H1 (cell line): ENCODE measurements around the gene LILRB1. TPM values are rescaled to one million over a fixed set of nuclear protein-coding genes. Genes with fewer than 3 reads are reported as not detected.

ENCODE experiments used
- CTCF ChIA-PET: fragments of 300-600 bp; sonication (Branson Sonifier 250); formaldehyde crosslinking; loops from one replicate; lab custom pipeline; 2021; ENCODE audit not compliant: partially characterized antibody; lab: Charles Lee
- POLR2A ChIA-PET: fragments of 300-600 bp; sonication (Branson Sonifier 250); formaldehyde crosslinking; loops from one replicate; lab custom pipeline; 2021; ENCODE audit warnings: inconsistent platforms; ENCODE audit not compliant: partially characterized antibody; lab: Charles Lee
- DNase-seq, 2 experiments: peaks; one replicate each; pipeline versions ENCODE4 v3.0.0 to v3.0.0-alpha.2; 2010 to 2022; ENCODE audit warnings: low spot score in 2 of 2, low read depth in 1 of 2, mixed read lengths in 1 of 2
- FAIRE-seq: peaks from 2 replicates; lab custom pipeline; 2011; peaks lifted over from hg19 to GRCh38; lab: Jason Lieb, UNC
- H2AFZ ChIP-seq: 2 replicates; pipeline ENCODE4 v1.8.1; 2012; ENCODE audit warnings: low read length, inconsistent platforms
- H2AK5ac ChIP-seq: 2 replicates; pipeline ENCODE4 v1.6.1; 2013; ENCODE audit warnings: low read depth, low read length
- H2BK120ac ChIP-seq: replicated peaks from 2 replicates; pipeline ENCODE3; 2013; ENCODE audit warnings: low read depth, low read length, inconsistent platforms
- H2BK12ac ChIP-seq: 2 replicates; pipeline ENCODE4 v1.6.1; 2013; ENCODE audit warnings: low read depth, low read length
- H2BK15ac ChIP-seq: 2 replicates; pipeline ENCODE4 v1.6.1; 2013; ENCODE audit warnings: low read length
- H2BK20ac ChIP-seq: 2 replicates; pipeline ENCODE4 v1.6.1; 2013; ENCODE audit warnings: low read length
- H2BK5ac ChIP-seq: 2 replicates; pipeline ENCODE4 v1.6.1; 2013; ENCODE audit warnings: low read depth, low read length
- H3K14ac ChIP-seq: 2 replicates; pipeline ENCODE4 v1.6.1; 2013; ENCODE audit warnings: inconsistent platforms; ENCODE audit not compliant: insufficient read length
- H3K18ac ChIP-seq: 2 replicates; pipeline ENCODE4 v1.6.1; 2013; ENCODE audit warnings: low read length; ENCODE audit errors: extremely low read depth
- H3K23ac ChIP-seq: 2 replicates; pipeline ENCODE4 v1.6.1; 2013; ENCODE audit warnings: inconsistent platforms; ENCODE audit not compliant: insufficient read length
- H3K23me2 ChIP-seq: 2 replicates; pipeline ENCODE4 v1.6.1; 2013; ENCODE audit warnings: low read depth, low read length
- H3K27ac ChIP-seq: 2 replicates; pipeline ENCODE4 v1.6.1; 2011; ENCODE audit warnings: low read depth, low read length, inconsistent platforms
- H3K27me3 ChIP-seq, 4 experiments: replicated peaks in 1 of 4; 1 replicate in 1 of 4; 2 replicates in 3 of 4; pipeline versions ENCODE4 v1.6.1 to v1.8.1; 2011 to 2013; ENCODE audit warnings: low read length in 3 of 4, mild to moderate bottlenecking in 3 of 4, inconsistent platforms in 2 of 4, mixed read lengths in 2 of 4, moderate library complexity in 1 of 4; ENCODE audit not compliant: control insufficient read depth in 3 of 4, insufficient read depth in 3 of 4; ENCODE audit errors: extremely low read depth in 1 of 4
- H3K36me3 ChIP-seq, 4 experiments: 2 replicates each; pipeline versions ENCODE4 v1.6.1 to v1.8.1; 2011 to 2013; ENCODE audit warnings: mild to moderate bottlenecking in 4 of 4, low read length in 3 of 4, moderate library complexity in 2 of 4, control low read depth in 1 of 4, inconsistent platforms in 1 of 4; ENCODE audit not compliant: insufficient read depth in 4 of 4, control insufficient read depth in 2 of 4
- H3K4ac ChIP-seq: replicated peaks from 2 replicates; pipeline ENCODE3; 2013; ENCODE audit warnings: low read length, low read depth, mixed read lengths, inconsistent platforms; ENCODE audit not compliant: insufficient read length
- H3K4me1 ChIP-seq, 4 experiments: replicated peaks in 1 of 4; 1 replicate in 1 of 4; 2 replicates in 3 of 4; pipeline versions ENCODE4 v1.6.1 to v1.8.1; 2011 to 2013; ENCODE audit warnings: low read length in 3 of 4, inconsistent platforms in 2 of 4, mixed read lengths in 1 of 4; ENCODE audit not compliant: insufficient read depth in 4 of 4, control insufficient read depth in 3 of 4
- H3K4me2 ChIP-seq, 2 experiments: 2 replicates each; pipeline versions ENCODE4 v1.6.1 to v1.8.1; 2011 to 2013; ENCODE audit warnings: low read depth in 2 of 2, low read length in 2 of 2, control low read depth in 1 of 2, inconsistent platforms in 1 of 2, mild to moderate bottlenecking in 1 of 2; ENCODE audit not compliant: insufficient read depth in 1 of 2
- H3K4me3 ChIP-seq, 4 experiments: fragments of 200-600, 300-600 bp in 1 of 4; sonication (generic), shearing (Covaris generic), sonication (Bioruptor Twin) in 1 of 4; 2 replicates each; pipeline versions ENCODE4 v1.5.1 to v1.8.1; 2011 to 2016; ENCODE audit warnings: low read length in 4 of 4, low read depth in 3 of 4, control low read depth in 2 of 4, inconsistent platforms in 2 of 4, mild to moderate bottlenecking in 2 of 4, mixed read lengths in 1 of 4, moderate library complexity in 1 of 4; ENCODE audit not compliant: insufficient read depth in 2 of 4; ENCODE audit errors: extremely low read depth in 1 of 4
- H3K56ac ChIP-seq: replicated peaks from 2 replicates; pipeline ENCODE3; 2013; ENCODE audit warnings: low read depth, mild to moderate bottlenecking, mixed read lengths, low read length, inconsistent platforms; ENCODE audit not compliant: insufficient read length
- H3K79me1 ChIP-seq: 2 replicates; pipeline ENCODE4 v1.6.1; 2013; ENCODE audit warnings: low read depth, low read length, control low read depth
- H3K79me2 ChIP-seq, 2 experiments: 2 replicates each; pipeline versions ENCODE4 v1.6.1 to v1.8.1; 2012 to 2013; ENCODE audit warnings: low read length in 2 of 2, mild to moderate bottlenecking in 2 of 2, inconsistent platforms in 1 of 2; ENCODE audit not compliant: insufficient read depth in 2 of 2, control insufficient read depth in 1 of 2
- H3K9ac ChIP-seq, 4 experiments: replicated peaks in 1 of 4; 1 replicate in 1 of 4; 2 replicates in 3 of 4; pipeline versions ENCODE4 v1.6.1 to v1.8.1; 2011 to 2013; ENCODE audit warnings: low read depth in 3 of 4, low read length in 3 of 4, control low read depth in 2 of 4, mild to moderate bottlenecking in 2 of 4, moderate library complexity in 2 of 4, inconsistent platforms in 1 of 4; ENCODE audit errors: extremely low read depth in 1 of 4
- H3K9me3 ChIP-seq, 2 experiments: 2 replicates each; pipeline versions ENCODE4 v1.6.1 to v1.8.1; 2012 to 2013; ENCODE audit warnings: mild to moderate bottlenecking in 2 of 2, moderate library complexity in 2 of 2, control low read depth in 1 of 2, inconsistent platforms in 1 of 2, low read depth in 1 of 2, low read length in 1 of 2, mixed read lengths in 1 of 2; ENCODE audit not compliant: insufficient read depth in 2 of 2
- H4K20me1 ChIP-seq, 2 experiments: replicated peaks in 1 of 2; 2 replicates each; pipeline versions ENCODE3 to v1.8.1; 2011 to 2013; ENCODE audit warnings: inconsistent platforms in 2 of 2, low read length in 2 of 2, mild to moderate bottlenecking in 1 of 2; ENCODE audit not compliant: insufficient read depth in 2 of 2, control insufficient read depth in 1 of 2
- H4K5ac ChIP-seq: 2 replicates; pipeline ENCODE4 v1.6.1; 2013; ENCODE audit warnings: low read length, low read depth, mixed read lengths, inconsistent platforms; ENCODE audit not compliant: insufficient read length
- H4K8ac ChIP-seq: 2 replicates; pipeline ENCODE4 v1.8.0; 2013; ENCODE audit warnings: mild to moderate bottlenecking, moderate library complexity, low read length, inconsistent platforms; ENCODE audit not compliant: insufficient read depth; ENCODE audit errors: extremely low read depth
- H4K91ac ChIP-seq: replicated peaks from 2 replicates; pipeline ENCODE3; 2013; ENCODE audit warnings: low read length, mixed read lengths, inconsistent platforms; ENCODE audit not compliant: insufficient read length
- BACH1 ChIP-seq: IDR thresholded peaks from 2 replicates; pipeline ENCODE4 v1.6.1; 2012; ENCODE audit warnings: low read length, improper control_type of control experiment
- CREB1 ChIP-seq: IDR thresholded peaks from 2 replicates; pipeline ENCODE4 v1.6.1; 2012; ENCODE audit warnings: inconsistent platforms
- CTBP2 ChIP-seq: IDR thresholded peaks from 2 replicates; pipeline ENCODE4 v1.7.0; 2011; ENCODE audit warnings: borderline replicate concordance, mild to moderate bottlenecking, moderate library complexity, mixed read lengths, low read length; ENCODE audit not compliant: insufficient read depth, insufficient read length
- FOSL1 ChIP-seq: IDR thresholded peaks from 2 replicates; pipeline ENCODE4 v1.6.1; 2011; ENCODE audit warnings: mild to moderate bottlenecking, low read depth, low read length, moderate library complexity; ENCODE audit not compliant: insufficient read depth
- MAFK ChIP-seq: IDR thresholded peaks from 2 replicates; pipeline ENCODE4 v1.6.1; 2012; ENCODE audit warnings: low read depth, mild to moderate bottlenecking, improper control_type of control experiment, low read length
- RNF2 ChIP-seq: fragments of 200-900, 300-1000 bp; sonication (generic); IDR thresholded peaks from 2 replicates; pipeline ENCODE4 v1.7.1; 2016; ENCODE audit warnings: borderline replicate concordance, low read depth, mild to moderate bottlenecking, antibody characterized with exemption, low read length; ENCODE audit not compliant: poor library complexity, severe bottlenecking; ENCODE audit errors: missing control alignments
- RXRA ChIP-seq: IDR thresholded peaks from 2 replicates; pipeline ENCODE4 v1.6.1; 2011; ENCODE audit warnings: low read depth, mild to moderate bottlenecking, low read length, moderate library complexity; ENCODE audit not compliant: insufficient read depth
- SIN3A ChIP-seq, 2 experiments: IDR thresholded peaks in 1 of 2; conservative IDR thresholded peaks in 1 of 2; 2 replicates each; pipeline ENCODE4 v1.6.1; 2011 to 2012; ENCODE audit warnings: low read length in 2 of 2, improper control_type of control experiment in 1 of 2, low read depth in 1 of 2, mild to moderate bottlenecking in 1 of 2
- SP1 ChIP-seq: IDR thresholded peaks from 2 replicates; pipeline ENCODE4 v1.6.1; 2011; ENCODE audit warnings: low read depth, low read length
- ZNF274 ChIP-seq: IDR thresholded peaks from 2 replicates; pipeline ENCODE4 v1.7.0; 2012; ENCODE audit warnings: low read length, borderline replicate concordance; ENCODE audit errors: extremely low read depth
- WGBS, 2 experiments: shearing (Covaris generic) in 1 of 2; methylation state at CpG; one replicate each; pipeline versions ENCODE4 v1.1.6 to v1.1.7; 2013 to 2015; ENCODE audit warnings: low lambda C conversion rate in 2 of 2, mixed read lengths in 2 of 2, inconsistent platforms in 1 of 2, low coverage in 1 of 2, missing lambda C conversion rate in 1 of 2; ENCODE audit not compliant: insufficient replicate concordance in 2 of 2, insufficient coverage in 1 of 2, insufficient read length in 1 of 2; ENCODE audit errors: extremely low coverage in 1 of 2, missing lambda C conversion rate in 1 of 2; 5-methylcytosine and 5-hydroxymethylcytosine counted together
- polyA plus RNA-seq, 7 experiments: library from polyadenylated mRNA; depleted of rRNA in 3 of 7; stranded (reverse) in 5 of 7; unstranded in 2 of 7; fragments of >200 nt in 5 of 7; fragments of 200-250 nt in 2 of 7; gene quantifications; 1 replicate in 5 of 7; 2 replicates in 1 of 7; 4 replicates in 1 of 7; pipeline versions ENCODE4 v1.2.1 to v1.2.3, GENCODE V29; 2011 to 2013; ENCODE audit warnings: missing spikeins in 2 of 7, mixed read lengths in 2 of 7
- total RNA-seq: library from RNA; stranded (reverse); fragmentation: NEBNext Ultra II Directional; extraction: Animal tissue kit (Norgen Biotek cat#: 25700); gene quantifications from 2 replicates; pipeline ENCODE4 v1.2.1, GENCODE V29; 2021

The LILRB1 gene
- total and polyA plus RNA-seq, 2 of the 8 experiments (the other 6 are each of a cell fraction or from before 2014, with no cell fraction given): not detected

DNA sequence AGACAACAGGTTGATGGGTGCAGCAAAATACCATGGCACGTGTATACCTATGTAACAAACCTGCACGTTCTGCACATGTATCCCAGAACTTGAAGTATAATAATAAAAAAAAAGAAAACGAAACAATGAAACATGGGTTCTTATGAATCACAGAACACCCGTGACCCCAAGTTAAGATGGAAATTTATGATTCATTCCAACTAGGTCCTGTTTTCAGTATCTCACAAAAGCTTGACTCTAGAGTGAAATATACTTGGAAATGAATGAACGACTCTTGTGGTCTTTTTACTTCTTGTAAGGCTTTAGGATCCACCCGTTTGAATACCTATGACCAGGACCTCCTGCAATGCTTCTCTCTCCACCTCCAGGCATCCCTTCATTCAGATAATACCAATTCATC lies 29.0 kb downstream of the LILRB1 start:
- FAIRE-seq (no peak), DNase-seq (no peak)
- Histone ChIP-seq H2BK5ac (no peak overlapping the region), H3K27ac (no peak overlapping the region), H4K91ac (no peak overlapping the region), H3K23ac (no peak overlapping the region), H3K4me3 (no peak overlapping the region), H2BK15ac (no peak overlapping the region), H3K18ac (no peak overlapping the region), H2AK5ac (no peak overlapping the region), H3K27me3 (no peaks in the 10 kb centered on the region; a peak in 1 of 7 replicates), H2BK120ac (no peak overlapping the region), H3K14ac (no peak overlapping the region), H3K79me1 (no peaks in the 10 kb centered on the region), H4K5ac (no peak overlapping the region), H2AFZ (no peak overlapping the region), H3K4me2 (no peak overlapping the region), H2BK20ac (no peak overlapping the region), H3K4me1 (no peaks in the 10 kb centered on the region), H3K56ac (no peak overlapping the region), H3K4ac (no peak overlapping the region), H3K9ac (no peak overlapping the region), H3K36me3 (no peaks in the 10 kb centered on the region), H3K23me2 (no peaks in the 10 kb centered on the region), H2BK12ac (no peak overlapping the region), H3K9me3 (peaks cover 58 to 94% of the 10 kb centered on the region in 2 experiments), H4K20me1 (no peaks in the 10 kb centered on the region), H3K79me2 (no peaks in the 10 kb centered on the region), H4K8ac (no peak overlapping the region)
- WGBS, 2 experiments: 81% methylated on average over 6 of the region's 6 CpGs; no CpG with 5 or more reads in 1 of the 2 experiments
- CTCF ChIA-PET: interaction anchor here (0.6 to 1.2 kb wide), 3 partner anchors 14 to 1407 kb away, joined by 3 read pairs; no protein-coding TSS in a partner anchor
- POLR2A ChIA-PET: no interaction called here
- TF ChIP-seq CREB1 (no peak), CTBP2 (no peak), ZNF274 (no peak), RNF2 (no peak), MAFK (no peak), RXRA (no peak), SP1 (no peak), SIN3A (conservative IDR thresholded peaks at IDR 0.05 in 1 of 2, IDR thresholded peaks at IDR 0.05 in 1 of 2; ENCODE audit: low read depth in 1 of 2, low read length in 2 of 2) (no peak), FOSL1 (no peak), BACH1 (no peak)
